A549 (cell line): ENCODE measurements around the gene FBLL1.

Experiments
- CTCF ChIP-seq: fragments of >200 bp; sonication (Bioruptor Twin); formaldehyde crosslinking; IDR thresholded peaks from 3 replicates; pipeline ENCODE4 v1.5.1; 2016
- ELK1 ChIP-seq: fragments of 150-350 bp; IDR thresholded peaks from 2 replicates; pipeline ENCODE4 v1.6.1; 2014; ENCODE audit warnings: low read depth, mild to moderate bottlenecking, low read length
- EP300 ChIP-seq, 2 experiments: fragments of >200 bp; sonication (Bioruptor Twin); formaldehyde crosslinking; IDR thresholded peaks; 2 replicates in 1 of 2; 3 replicates in 1 of 2; pipeline ENCODE4 v1.6.1; 2016 to 2017
- JUNB ChIP-seq: fragments of >200 bp; sonication (Bioruptor Twin); formaldehyde crosslinking; IDR thresholded peaks from 2 replicates; pipeline ENCODE4 v1.6.1; 2016
- MAFK ChIP-seq: fragments of 450-650 bp; IDR thresholded peaks from 2 replicates; pipeline ENCODE4 v1.6.1; 2014; ENCODE audit not compliant: partially characterized antibody
- MAX ChIP-seq: IDR thresholded peaks from 2 replicates; pipeline ENCODE4 v1.6.1; 2012
- NFE2L2 ChIP-seq: fragments of 150-350 bp; conservative IDR thresholded peaks from 2 replicates; pipeline ENCODE4 v1.6.1; 2014; ENCODE audit warnings: low read length
- NR3C1 ChIP-seq: fragments of >200 bp; sonication (Bioruptor Twin); formaldehyde crosslinking; IDR thresholded peaks from 3 replicates; pipeline ENCODE4 v1.6.1; 2017
- POLR2A ChIP-seq: IDR thresholded peaks from 2 replicates; pipeline ENCODE4 v1.6.1; 2012; ENCODE audit warnings: mild to moderate bottlenecking, low read length
- RCOR1 ChIP-seq: fragments of 150-350 bp; IDR thresholded peaks from 2 replicates; pipeline ENCODE4 v1.6.1; 2014; ENCODE audit warnings: antibody characterized with exemption, low read length, low read depth
- REST ChIP-seq: fragments of 200-600 bp; sonication (generic); IDR thresholded peaks from 2 replicates; pipeline ENCODE4 v1.6.1; 2016; ENCODE audit warnings: antibody characterized with exemption, mild to moderate bottlenecking, moderate library complexity
- ZC3H11A ChIP-seq: fragments of 450-650 bp; IDR thresholded peaks from 2 replicates; pipeline ENCODE4 v1.6.1; 2014; ENCODE audit warnings: antibody characterized with exemption, mild to moderate bottlenecking

GRCh38 chr5:168578006-168578405 lies 48.9 kb downstream of the FBLL1 start:
- TF ChIP-seq ELK1 (no peak), CTCF (no peak), JUNB (no peak), EP300 (IDR thresholded peaks at IDR 0.05) (no peak), MAX (no peak), POLR2A (no peak), ZC3H11A (no peak), RCOR1 (no peak), REST (no peak), NFE2L2 (no peak), NR3C1 (no peak), MAFK (no peak)
